GM23338 (cell line): ENCODE data around the gene CUBN.

Experiments used
- EZH2 ChIP-seq: fragments of 200-600 bp; sonication (generic); IDR thresholded peaks from one replicate; pipeline ENCODE4 v1.8.0; 2017; ENCODE audit warnings: antibody characterized with exemption, mild to moderate bottlenecking, low read depth; ENCODE audit not compliant: unreplicated experiment
- EZH2phosphoT487 ChIP-seq: fragments of 200-600 bp; sonication (generic); IDR thresholded peaks from one replicate; pipeline ENCODE4 v1.8.1; 2018; ENCODE audit warnings: antibody characterized with exemption; ENCODE audit not compliant: unreplicated experiment
- JUNB ChIP-seq: IDR thresholded peaks from one replicate; pipeline ENCODE4 v1.6.1; 2016; ENCODE audit warnings: antibody characterized with exemption; ENCODE audit not compliant: unreplicated experiment
- NANOG ChIP-seq: IDR thresholded peaks from 2 replicates; pipeline ENCODE4 v1.6.1; 2016; ENCODE audit warnings: antibody characterized with exemption, borderline replicate concordance
- POLR2AphosphoS5 ChIP-seq: IDR thresholded peaks from 2 replicates; pipeline ENCODE4 v1.6.1; 2016; ENCODE audit warnings: antibody characterized with exemption, low read depth
- STAT1 ChIP-seq: IDR thresholded peaks from one replicate; pipeline ENCODE4 v1.6.1; 2016; ENCODE audit warnings: antibody characterized with exemption; ENCODE audit not compliant: unreplicated experiment
- TF ChIP-seq, protein P1 (sequence below), 2 experiments: fragments of 200-600 bp in 1 of 2; sonication (generic) in 1 of 2; conservative IDR thresholded peaks; 2 replicates each; pipeline versions ENCODE4 v1.5.1 to v1.6.1; 2016 to 2017; ENCODE audit warnings: antibody characterized with exemption in 2 of 2, low read depth in 2 of 2, mild to moderate bottlenecking in 2 of 2, moderate library complexity in 1 of 2
- TF ChIP-seq, protein P2 (sequence below): IDR thresholded peaks from one replicate; pipeline ENCODE4 v1.6.1; 2018; ENCODE audit warnings: antibody characterized with exemption; ENCODE audit not compliant: unreplicated experiment
- TF ChIP-seq, protein P3 (sequence below): IDR thresholded peaks from 2 replicates; pipeline ENCODE4 v1.6.1; 2016; ENCODE audit warnings: antibody characterized with exemption

DNA sequence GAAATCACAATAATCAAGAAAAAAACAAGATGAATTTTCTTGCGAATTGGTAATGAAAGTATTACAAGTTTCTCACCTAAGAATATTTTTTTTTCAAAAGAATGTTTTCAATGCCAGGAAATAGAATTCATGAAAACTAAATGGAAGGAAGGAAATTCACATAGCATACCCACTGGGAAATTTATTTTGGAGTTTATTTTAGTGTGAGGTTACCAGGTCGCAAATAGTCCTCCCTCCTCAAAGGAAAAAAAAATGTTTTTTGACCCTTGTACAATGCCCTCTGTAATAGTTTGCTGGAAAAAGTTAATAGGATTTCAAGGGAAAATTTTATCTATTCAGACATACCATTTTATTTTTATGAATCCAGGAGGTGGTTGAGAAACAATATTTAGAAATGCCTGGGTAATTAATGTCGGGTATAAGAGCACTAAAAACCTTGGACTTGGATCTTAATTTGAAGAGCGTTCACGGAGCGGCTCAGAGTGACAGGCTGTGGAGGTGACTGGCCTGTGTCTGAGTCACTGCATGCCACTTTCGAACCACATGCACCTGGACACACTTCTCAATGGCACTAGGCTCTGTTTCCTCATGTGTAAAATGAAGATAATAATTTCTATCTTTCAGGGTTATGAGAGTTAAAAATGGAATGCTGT, 28.2 kb downstream of the CUBN start:
- TF ChIP-seq POLR2AphosphoS5 (no peak), JUNB (no peak), EZH2phosphoT487 (no peak), EZH2 (no peak), STAT1 (no peak), NANOG (no peak)
- TF ChIP-seq, protein P1, sequence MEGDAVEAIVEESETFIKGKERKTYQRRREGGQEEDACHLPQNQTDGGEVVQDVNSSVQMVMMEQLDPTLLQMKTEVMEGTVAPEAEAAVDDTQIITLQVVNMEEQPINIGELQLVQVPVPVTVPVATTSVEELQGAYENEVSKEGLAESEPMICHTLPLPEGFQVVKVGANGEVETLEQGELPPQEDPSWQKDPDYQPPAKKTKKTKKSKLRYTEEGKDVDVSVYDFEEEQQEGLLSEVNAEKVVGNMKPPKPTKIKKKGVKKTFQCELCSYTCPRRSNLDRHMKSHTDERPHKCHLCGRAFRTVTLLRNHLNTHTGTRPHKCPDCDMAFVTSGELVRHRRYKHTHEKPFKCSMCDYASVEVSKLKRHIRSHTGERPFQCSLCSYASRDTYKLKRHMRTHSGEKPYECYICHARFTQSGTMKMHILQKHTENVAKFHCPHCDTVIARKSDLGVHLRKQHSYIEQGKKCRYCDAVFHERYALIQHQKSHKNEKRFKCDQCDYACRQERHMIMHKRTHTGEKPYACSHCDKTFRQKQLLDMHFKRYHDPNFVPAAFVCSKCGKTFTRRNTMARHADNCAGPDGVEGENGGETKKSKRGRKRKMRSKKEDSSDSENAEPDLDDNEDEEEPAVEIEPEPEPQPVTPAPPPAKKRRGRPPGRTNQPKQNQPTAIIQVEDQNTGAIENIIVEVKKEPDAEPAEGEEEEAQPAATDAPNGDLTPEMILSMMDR (conservative IDR thresholded peaks at IDR 0.05; ENCODE audit: low read depth in 2 of 2): no peak
- TF ChIP-seq, protein P2, sequence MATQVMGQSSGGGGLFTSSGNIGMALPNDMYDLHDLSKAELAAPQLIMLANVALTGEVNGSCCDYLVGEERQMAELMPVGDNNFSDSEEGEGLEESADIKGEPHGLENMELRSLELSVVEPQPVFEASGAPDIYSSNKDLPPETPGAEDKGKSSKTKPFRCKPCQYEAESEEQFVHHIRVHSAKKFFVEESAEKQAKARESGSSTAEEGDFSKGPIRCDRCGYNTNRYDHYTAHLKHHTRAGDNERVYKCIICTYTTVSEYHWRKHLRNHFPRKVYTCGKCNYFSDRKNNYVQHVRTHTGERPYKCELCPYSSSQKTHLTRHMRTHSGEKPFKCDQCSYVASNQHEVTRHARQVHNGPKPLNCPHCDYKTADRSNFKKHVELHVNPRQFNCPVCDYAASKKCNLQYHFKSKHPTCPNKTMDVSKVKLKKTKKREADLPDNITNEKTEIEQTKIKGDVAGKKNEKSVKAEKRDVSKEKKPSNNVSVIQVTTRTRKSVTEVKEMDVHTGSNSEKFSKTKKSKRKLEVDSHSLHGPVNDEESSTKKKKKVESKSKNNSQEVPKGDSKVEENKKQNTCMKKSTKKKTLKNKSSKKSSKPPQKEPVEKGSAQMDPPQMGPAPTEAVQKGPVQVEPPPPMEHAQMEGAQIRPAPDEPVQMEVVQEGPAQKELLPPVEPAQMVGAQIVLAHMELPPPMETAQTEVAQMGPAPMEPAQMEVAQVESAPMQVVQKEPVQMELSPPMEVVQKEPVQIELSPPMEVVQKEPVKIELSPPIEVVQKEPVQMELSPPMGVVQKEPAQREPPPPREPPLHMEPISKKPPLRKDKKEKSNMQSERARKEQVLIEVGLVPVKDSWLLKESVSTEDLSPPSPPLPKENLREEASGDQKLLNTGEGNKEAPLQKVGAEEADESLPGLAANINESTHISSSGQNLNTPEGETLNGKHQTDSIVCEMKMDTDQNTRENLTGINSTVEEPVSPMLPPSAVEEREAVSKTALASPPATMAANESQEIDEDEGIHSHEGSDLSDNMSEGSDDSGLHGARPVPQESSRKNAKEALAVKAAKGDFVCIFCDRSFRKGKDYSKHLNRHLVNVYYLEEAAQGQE: no peak
- TF ChIP-seq, protein P3, sequence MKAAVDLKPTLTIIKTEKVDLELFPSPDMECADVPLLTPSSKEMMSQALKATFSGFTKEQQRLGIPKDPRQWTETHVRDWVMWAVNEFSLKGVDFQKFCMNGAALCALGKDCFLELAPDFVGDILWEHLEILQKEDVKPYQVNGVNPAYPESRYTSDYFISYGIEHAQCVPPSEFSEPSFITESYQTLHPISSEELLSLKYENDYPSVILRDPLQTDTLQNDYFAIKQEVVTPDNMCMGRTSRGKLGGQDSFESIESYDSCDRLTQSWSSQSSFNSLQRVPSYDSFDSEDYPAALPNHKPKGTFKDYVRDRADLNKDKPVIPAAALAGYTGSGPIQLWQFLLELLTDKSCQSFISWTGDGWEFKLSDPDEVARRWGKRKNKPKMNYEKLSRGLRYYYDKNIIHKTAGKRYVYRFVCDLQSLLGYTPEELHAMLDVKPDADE: no peak
